Stimulated activated CD8-positive, alpha-beta memory T cell treated with anti-CD3 and anti-CD28 coated beads, Interleukin-4, amount 100 ng/mL, for 4 hours (primary cell): Measurements from ENCODE around the gene SPPL3.
"Not testable (repeated sequence)": the region's sequence is repeated elsewhere in the genome, so short reads cannot be mapped to it uniquely, and the experiment has no call there.

Source experiments
- DNase-seq, 2 donors: peaks; one replicate each; pipeline ENCODE4 v3.0.0-alpha.2; 2020; ENCODE audit warnings: low read depth in 2 of 2, low spot score in 1 of 2

SPPL3 gene

DNA sequence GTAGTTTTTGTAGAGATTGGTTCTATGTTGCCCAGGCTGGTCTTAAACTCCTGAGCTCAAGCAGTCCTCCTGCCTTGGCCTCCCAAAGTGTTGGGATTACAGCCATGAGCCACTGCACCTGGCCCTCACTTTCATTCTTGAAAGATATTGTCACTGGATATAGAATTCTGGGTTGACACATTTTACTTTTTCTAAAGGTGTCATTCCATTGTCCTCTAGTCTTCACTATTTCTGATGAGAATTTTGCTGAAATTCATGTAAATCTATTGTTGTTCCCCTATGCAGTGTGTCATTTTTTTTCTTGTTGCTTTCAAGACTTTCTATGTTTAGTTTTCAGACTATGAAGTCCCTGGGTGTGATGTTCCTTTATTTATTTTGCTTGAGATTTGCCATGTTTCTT lies 149.4 kb downstream of the SPPL3 start:
- DNase-seq, result no peak

DNA sequence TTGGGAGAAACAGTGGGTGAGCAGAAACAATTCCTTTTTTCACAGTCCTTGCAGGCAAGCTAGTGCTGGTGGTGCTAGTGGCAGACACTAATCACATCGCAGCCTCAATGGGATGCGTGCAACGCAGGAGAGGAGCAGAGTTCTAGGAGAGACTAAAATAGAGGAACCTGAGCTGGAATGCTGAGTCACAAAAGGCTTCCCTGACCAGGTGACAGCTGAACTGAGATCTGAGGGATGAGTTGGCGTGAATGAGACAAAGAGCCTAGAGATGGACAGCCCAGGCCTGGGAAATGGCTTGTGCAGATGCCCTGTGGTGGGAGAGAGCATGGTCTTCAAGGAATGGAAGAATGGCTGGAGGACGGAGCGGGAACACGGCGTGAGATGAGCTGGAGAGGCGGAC lies 152.8 kb downstream of the SPPL3 start:
- no peak for DNase-seq

DNA sequence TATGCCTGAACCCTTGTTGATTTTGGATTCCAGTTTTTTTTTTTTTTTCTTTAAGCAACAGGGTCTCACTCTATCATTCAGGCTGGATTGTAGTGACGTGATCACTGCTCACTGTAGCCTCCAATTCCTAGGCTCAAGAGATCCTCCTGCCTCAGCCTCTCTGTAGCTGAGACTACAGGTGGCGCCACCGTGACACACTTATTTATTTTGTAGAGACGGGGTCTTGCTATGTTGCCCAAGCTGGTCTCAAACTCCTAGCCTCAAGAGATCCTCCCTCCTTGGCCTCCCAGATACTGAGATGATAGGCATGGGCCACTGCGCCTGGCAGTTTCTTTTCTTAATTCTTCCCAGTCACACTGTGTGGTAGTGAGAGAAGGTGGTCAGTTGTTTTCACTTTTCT lies 153.4 kb downstream of the SPPL3 start:
- no peak for DNase-seq

DNA sequence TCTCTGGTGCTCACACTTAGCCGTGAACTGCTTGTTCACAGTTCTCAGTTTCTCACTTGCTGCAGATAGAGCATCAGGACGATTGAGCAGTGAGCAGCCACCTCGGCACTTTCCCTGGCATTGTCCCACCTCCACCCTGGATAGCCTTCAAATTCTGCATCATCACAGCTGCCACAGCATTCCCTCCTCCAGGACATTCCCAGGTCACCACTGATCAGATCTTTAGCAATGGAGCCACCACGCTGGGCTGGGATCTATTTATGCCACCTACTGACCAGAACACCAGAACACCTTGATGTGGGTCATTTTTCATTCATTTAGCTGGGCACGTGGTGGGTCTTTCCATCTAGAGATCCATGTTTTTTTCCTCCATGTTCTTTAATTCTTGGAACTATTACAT lies 154.9 kb downstream of the SPPL3 start:
- DNase-seq, result no peak

DNA sequence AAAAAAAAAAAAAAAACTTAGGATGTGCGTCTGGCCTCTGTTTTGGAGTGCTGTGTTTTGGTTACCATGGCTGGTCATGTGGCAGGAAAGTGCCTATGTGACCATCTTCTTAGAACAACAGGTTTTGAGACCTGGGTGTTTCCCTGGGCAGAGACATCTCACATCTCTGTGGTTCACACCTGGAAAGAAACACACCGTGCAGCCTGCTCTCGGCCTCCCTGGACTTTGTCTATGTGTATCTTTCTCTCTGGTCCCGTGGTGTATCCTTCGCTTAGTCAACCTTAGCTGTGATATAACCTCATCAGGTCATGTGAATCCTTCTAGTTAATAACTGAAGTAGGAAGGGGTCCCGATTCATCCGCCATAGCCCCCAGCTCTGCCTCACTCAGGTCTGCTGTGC lies 155.9 kb downstream of the SPPL3 start:
- no peak for DNase-seq

DNA sequence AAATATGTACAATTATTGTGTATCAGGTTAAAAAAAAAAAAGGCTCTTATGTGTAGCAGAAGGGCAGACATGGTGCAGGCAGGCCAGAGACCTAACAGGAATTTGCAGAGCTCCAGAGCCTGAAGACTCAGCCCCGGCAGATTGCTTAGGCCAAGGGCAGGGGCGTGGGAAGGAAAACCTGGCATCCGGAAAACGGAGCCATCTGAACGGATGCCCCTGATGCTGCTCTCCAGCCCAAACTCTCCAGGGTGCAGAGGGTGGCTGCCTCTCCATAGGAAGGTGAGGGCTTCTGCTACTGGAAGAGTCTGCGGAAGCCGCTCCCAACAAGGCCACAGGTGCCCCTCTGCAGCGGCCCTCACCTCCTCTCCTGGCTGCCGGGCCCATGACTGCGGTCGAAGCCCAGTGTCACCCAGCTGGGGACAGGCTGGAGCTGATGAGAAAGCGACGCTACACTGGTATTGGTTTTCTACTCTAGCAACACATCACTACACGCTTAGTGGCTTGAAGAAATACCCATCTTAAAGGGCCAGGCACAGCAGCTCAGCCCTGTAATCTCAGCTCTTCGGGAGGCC lies 159.2 kb downstream of the SPPL3 start:
- no peak for DNase-seq

DNA sequence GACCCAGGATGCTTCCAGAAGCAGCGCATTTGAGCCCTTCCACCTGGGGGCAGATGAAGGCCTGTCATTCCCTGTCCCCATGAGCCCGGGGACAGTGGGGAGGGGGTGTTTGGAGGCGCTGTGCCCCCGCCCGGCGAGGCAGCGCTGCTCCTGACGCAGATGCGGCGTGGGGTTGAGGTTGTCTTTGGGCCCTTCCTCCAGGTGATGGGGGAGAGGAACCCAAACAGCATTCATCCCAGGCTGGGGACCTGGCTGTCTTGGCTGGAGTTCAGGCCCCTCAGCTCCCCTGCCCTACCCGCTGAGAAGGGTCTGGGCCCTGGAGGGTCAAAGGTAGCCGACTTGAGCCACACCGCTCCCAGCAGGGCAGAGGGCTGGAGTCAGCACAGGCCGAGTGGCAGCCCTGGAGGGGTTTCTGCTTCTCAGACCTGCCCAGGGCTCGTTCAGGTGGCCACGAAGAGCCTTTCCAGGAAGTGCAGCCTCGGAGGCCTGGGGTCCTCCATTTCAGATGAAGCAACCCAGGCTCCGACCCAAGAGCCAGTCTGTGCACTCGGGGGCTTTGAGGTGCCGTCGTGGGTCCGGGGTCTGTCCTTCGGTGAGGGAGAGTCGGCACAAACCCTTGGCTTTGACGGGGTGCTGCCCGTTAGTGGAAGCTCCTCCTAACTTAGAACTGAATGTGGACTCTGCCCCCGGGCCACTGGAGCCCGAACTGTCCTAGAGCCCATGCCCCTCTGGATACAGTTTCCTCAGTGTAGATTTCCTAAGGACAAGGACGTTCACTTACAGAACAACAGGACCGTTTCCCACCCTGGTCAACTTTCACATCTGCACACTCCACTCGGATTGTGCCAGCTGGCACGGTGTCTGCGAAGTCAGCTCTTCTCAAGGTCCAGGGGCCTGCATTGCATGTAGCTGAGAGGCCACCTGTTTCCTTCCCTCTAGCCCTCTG lies 162.4 kb downstream of the SPPL3 start:
- no peak for DNase-seq

DNA sequence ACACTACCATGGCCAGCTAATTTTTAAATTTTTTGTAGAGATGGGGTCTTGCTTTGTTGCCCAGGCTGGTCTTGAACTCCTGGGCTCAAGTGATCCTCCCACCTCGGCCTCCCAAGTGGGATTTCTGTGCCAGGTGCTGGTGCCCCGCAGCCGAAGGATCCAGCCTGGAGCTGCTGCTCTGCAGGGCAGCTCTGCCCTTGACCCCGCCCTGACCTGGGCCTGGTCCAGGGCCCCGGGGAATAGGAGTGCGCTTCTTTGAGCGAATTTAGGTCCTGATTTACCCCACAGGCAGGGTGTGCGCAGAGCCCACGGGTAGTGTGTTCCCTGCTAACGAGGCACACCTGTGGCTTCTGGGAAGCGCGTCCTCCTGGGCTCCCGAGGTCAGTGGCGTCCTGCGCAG lies 163.3 kb downstream of the SPPL3 start:
- DNase-seq, result no peak

DNA sequence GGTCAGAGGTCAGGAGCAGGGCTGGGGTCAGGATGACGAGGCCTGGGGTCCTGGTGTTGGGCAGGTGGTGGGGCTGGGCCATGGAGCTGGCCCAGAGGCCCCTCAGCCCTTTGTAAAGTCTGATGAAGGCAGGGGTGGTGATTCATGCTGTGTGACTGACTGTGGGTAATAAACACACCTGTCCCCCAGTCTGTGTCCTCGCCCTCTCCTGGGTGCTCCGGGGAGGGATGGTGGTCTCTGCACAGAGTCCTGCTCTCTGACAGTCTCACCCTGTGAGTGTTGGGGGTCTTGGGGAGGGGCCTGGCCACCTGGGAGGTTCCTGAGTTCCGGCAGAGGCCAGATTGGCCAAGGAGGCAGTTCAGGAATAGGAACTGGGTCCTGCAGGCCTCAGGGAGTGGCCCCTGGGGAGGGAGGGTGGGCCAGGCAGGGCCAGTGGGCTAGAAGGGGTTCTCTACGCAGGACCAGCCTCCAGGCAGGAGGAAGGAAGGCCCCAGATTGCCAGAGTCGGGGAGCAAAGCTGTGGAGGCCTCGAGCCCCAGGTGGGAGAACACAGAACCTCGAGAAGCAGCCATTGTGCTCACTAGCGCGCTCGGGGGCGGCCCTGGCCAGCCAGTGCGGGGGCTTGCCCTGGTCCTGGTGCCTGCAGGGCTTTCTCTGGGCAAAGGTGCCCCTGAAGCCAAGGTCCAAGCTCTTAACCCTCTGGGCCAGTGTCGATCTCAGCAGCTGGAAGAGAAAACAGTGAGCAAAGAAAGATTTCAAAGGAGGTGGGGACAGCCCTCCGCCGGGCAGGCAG lies 164.1 kb downstream of the SPPL3 start:
- no peak for DNase-seq

DNA sequence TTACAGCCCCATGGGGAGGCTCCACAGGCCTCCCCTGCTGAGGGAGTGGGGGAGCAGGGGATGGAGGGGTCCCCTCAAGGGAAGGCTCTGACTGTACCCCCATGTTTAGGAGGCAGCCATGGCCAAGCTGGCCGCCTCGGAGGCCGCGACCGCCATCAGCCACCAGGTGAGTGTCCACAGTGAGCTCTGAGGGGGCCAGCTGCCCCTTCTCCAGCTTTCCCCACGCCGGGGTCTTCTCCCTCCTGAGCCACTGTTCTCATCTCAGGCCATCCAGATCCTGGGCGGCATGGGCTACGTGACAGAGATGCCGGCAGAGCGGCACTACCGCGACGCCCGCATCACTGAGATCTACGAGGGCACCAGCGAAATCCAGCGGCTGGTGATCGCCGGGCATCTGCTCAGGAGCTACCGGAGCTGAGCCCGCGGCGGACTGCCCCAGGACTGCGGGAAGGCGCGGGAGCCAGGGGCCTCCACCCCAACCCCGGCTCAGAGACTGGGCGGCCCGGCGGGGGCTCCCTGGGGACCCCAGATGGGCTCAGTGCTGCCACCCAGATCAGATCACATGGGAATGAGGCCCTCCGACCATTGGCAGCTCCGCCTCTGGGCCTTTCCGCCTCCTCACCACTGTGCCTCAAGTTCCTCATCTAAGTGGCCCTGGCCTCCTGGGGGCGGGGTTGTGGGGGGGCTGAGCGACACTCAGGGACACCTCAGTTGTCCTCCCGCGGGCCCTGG lies 165.0 kb downstream of the SPPL3 start:
- no peak for DNase-seq

DNA sequence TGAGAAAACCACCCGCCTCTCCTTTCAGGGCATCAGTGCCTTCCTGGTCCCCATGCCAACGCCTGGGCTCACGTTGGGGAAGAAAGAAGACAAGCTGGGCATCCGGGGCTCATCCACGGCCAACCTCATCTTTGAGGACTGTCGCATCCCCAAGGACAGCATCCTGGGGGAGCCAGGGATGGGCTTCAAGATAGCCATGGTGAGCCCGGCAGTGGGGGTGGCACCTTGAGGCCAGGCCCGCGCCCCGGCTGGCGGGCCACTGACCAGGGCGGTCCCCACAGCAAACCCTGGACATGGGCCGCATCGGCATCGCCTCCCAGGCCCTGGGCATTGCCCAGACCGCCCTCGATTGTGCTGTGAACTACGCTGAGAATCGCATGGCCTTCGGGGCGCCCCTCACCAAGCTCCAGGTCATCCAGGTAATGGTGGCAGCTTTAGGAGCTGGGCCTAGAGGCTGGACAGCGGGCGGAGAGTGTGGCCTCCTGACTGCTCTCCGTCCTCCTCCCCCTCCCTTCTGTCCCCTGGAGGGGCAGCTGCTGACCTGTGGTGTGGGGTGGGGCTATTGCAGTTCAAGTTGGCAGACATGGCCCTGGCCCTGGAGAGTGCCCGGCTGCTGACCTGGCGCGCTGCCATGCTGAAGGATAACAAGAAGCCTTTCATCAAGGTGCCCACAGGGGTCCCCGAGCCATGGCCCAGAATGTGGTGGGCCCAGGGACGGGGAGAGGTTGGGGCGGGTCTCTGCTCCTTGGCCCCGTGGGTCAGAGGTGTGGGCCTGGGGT lies 165.7 kb downstream of the SPPL3 start:
- DNase-seq, result no peak

DNA sequence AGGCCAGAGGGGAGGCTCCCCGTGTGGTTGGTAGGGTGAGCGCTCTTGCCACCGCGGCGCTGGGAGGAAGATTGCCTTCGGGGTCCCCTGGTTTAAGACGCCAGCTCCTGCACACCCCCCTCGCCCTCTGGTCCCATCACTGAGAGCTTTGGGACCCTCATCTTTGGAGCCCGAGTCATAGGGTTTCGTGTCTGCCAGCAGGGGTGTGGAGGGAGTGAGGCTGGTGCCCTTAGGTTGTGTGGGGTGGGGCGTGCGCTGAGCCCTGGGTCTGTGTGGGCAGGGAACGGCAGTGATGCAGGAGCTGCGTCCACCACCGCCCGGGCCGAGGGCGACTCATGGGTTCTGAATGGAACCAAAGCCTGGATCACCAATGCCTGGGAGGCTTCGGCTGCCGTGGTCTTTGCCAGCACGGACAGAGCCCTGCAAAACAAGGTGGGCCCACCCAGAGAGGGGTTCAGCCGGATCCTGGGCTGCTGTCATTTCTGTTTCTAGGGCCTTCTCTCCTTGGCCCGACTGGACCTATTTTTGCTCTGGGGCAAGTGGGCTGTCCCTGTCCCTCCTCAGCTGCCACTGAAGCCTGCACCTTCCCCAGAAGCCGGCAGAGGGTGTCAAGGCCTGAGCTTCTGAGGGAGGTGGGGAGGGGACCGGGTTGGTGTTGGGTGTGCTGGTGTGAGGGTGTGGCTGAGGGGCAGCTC lies 166.5 kb downstream of the SPPL3 start:
- no peak for DNase-seq

DNA sequence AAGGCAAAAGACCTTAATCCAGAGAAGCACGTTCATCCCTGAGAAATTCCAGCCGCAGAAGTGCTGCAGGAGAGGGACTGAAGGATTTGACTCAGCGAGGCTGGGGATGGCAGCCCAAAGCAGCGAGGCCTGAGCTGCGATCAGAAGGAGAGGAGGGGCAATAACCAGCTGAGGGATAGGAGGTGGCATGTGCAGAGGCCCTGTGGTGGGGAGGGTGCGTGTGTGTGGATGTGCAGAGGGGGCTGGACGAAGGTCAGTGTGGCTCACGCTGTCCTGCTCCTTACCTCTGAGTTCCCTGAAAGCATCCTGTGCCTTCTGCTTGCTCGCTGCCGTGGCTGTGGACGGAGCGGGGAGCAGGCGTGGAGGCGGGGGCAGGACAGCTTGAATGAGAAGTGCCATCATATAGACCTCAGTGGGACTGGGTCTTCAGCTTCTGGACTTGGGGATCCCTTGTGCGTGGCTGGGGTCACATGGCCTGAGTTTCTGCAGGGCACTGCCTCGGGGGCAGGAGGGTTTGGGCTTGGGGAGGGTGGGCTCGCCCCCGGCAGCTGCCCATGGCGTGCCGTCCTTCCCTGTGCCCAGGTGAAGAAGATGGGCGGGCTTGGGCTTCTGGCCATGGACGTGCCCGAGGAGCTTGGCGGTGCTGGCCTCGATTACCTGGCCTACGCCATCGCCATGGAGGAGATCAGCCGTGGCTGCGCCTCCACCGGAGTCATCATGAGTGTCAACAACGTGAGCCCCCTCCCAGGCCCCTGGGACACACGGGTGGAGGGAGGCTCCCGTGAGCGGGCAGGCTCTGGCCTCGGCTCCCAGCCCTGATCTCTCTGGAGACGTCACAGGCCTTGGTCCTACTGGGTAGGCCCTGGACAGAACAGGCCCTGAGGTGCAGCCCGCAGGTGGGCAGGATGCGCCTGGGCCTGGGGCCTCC lies 167.5 kb downstream of the SPPL3 start:
- DNase-seq, result no peak

DNA sequence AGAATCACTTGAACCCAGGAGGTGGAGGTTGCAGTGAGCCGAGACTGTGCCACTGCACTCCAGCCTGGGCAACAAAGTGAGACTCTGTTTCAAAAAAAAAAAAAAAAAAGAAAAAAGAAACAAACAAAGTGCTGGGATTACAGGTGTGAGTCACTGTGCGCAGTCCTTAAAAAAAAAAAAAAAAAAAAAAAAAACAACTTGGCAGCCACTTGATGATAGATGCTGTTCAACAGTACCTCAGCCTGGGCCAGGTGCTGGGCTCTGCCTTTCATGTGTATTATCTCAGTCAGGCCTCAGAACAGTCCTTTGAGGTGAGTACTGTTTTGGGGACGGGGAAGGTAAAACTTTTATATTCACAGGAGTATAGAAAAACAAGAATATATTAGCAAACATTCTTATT lies 169.0 kb downstream of the SPPL3 start:
- no peak for DNase-seq

DNA sequence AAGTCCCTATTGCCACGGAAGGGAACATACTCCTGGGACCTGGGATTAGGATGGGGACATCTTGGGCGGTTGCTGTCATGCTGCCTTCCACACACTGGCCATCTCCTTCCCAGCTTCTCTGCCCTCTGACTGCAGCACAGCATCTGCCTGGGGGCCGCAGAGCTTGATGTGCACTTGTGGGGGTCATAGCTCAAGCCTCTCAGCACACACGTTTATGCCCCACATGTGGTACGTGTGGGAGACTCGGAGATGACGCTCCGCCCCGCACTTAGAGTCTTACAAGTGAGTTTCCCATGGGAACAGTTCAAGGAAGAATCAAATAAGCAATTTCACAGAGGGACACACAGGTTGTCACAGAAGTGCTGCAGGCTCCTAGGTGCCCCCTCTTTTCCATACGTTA lies 169.9 kb downstream of the SPPL3 start:
- no peak for DNase-seq

DNA sequence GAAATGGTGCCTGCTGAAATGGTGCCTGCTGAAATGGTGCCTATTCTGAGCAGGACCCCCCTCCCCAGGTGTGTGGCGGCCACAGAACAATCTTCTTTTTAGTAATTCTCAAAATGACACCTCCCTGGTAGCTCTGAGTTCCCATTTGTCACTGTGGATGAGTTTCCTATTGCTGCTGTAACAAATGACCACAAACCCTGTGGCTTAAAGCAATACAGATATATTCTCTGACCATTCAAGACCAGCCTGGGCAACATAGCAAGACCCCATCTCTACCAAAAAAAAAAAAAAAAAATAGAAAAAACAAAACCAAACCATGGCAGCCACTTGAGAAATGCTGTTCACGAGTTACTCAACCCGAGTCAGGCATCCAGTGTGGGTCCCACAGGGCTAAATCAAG lies 170.6 kb downstream of the SPPL3 start:
- no peak for DNase-seq

DNA sequence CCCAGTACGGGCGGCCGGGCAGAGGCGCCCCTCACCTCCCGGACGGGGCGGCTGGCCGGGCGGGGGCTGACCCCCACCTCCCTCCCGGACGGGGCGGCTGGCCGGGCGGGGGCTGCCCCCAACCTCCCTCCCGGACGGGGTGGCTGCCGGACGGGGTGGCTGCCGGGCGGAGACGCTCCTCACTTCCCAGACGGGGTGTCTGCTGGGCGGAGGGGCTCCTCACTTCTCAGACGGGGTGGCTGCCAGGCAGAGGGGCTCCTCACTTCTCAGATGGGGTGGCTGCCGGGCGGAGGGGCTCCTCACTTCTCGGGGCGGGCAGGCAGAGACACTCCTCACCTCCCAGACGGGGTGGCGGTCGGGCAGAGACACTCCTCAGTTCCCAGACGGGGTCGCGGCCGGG lies 172.0 kb downstream of the SPPL3 start:
- not testable (repeated sequence) for DNase-seq

DNA sequence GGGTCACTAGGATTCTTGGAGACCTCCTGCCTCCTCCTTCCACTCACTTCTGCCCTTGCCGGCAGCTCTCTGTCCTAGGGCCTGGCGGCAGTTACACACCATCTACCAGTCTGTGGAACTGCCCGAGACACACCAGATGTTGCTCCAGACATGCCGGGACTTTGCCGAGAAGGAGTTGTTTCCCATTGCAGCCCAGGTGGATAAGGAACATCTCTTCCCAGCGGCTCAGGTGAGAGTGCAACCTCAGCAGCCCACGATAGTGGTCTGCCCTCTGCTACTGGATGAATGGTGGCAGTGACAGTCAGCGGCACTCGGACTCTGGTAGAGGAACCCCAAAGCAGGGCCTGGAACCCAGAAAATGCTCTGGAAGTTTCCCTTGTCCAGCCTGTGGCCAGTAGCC lies 177.2 kb downstream of the SPPL3 start:
- no peak for DNase-seq

DNA sequence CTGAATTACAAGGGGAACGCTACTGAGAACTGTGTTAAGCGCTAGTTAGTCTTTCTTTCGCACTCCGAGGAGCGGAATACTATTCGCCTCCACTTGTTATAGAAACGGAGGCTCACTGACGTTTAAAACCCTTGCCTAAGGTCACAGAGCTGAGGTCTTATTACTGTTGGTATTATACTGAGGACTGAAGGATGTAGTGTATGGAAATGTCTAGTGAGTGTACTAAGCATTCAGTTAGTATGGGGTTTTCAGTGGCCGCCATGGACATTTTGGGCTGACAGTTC lies 177.7 kb downstream of the SPPL3 start:
- no peak for DNase-seq
